Measurements from ENCODE around the gene ZNF276. TPM values are rescaled to one million over a fixed set of nuclear protein-coding genes. Genes with fewer than 3 reads are reported as not detected.

Gene ZNF276
- total RNA-seq, 4 donors from 2014 or later: 16.7 to 45.8 (median 18.2) TPM

DNA sequence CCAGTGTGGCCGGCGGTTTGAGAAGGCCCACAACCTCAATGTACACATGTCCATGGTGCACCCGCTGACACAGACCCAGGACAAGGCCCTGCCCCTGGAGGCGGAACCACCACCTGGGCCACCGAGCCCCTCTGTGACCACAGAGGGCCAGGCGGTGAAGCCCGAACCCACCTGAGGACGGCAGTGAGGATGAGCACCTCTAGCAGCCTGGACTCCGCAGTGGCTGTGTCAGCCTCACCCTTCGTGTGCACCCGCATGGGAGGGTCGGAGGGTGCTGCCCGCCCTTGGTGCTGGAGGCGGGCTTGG lies 16.7 kb downstream of the ZNF276 start:
- no peaks in the 10 kb centered on the region for H3K4me1 ChIP-seq
- H3K4me3 ChIP-seq: no peak overlapping the region
- H3K9me3 ChIP-seq: no peaks in the 10 kb centered on the region
- no peak overlapping the region for H3K27ac ChIP-seq
- ATAC-seq: no peak
- peaks cover 0 to 82% of the 10 kb centered on the region in 2 donors for H3K36me3 ChIP-seq
- no peak for TF ChIP-seq EP300 (IDR thresholded peaks at IDR 0.05)
- no peak for TF ChIP-seq CTCF (IDR thresholded peaks at IDR 0.05)
- no peak for TF ChIP-seq POLR2AphosphoS5 (IDR thresholded peaks at IDR 0.05)
- no peak for TF ChIP-seq POLR2A (IDR thresholded peaks at IDR 0.05)
- no peaks in the 10 kb centered on the region for H3K27me3 ChIP-seq
- WGBS, 2 donors (ENCODE audit: low coverage in 1 of 2): 100% methylated on average over 1 of the region's 14 CpGs

GRCh38 chr16:89738538-89739317 lies 17.4 kb downstream of the ZNF276 start:
- no peak overlapping the region for H3K4me3 ChIP-seq
- no peak overlapping the region for H3K27ac ChIP-seq
- no peaks in the 10 kb centered on the region for H3K27me3 ChIP-seq
- H3K36me3 ChIP-seq: peaks cover 0 to 75% of the 10 kb centered on the region in 2 donors
- ATAC-seq: no peak
- WGBS, 2 donors (ENCODE audit: low coverage in 1 of 2): 82% methylated on average over 7 of the region's 20 CpGs; no CpG with 5 or more reads in 1 of the 2 donors
- no peaks in the 10 kb centered on the region for H3K4me1 ChIP-seq
- no peak for TF ChIP-seq POLR2AphosphoS5 (IDR thresholded peaks at IDR 0.05)
- TF ChIP-seq POLR2A (IDR thresholded peaks at IDR 0.05): no peak
- TF ChIP-seq CTCF (IDR thresholded peaks at IDR 0.05): no peak
- no peak for TF ChIP-seq EP300 (IDR thresholded peaks at IDR 0.05)
- no peaks in the 10 kb centered on the region for H3K9me3 ChIP-seq

DNA sequence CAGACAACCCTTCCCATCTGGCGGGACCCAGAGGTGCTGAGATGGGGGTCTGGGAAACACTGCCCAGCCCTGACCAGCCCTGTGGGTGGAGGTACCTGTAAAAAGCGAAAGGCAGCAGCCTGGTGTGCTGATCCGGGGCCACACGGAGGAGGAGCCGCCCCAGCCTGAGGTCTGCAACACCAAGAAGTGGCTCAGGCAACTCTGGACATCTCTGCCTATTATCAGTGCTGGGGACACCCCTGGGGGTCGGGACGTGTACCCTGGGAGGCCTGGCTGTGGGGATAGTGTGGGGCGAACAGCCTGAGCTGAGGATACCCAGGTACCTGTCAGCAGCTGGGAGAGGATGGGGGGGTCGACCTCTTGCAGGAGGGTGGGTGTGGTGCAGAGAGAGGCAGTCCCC lies 18.0 kb downstream of the ZNF276 start:
- Histone ChIP-seq H3K27ac (no peak overlapping the region), H3K4me3 (no peak overlapping the region), H3K27me3 (no peaks in the 10 kb centered on the region), H3K36me3 (peaks cover 0 to 68% of the 10 kb centered on the region in 2 donors), H3K4me1 (no peaks in the 10 kb centered on the region), H3K9me3 (no peaks in the 10 kb centered on the region)
- TF ChIP-seq POLR2AphosphoS5 (IDR thresholded peaks at IDR 0.05): no peak
- 82% methylated on average over 2 of the region's 9 CpGs; no CpG with 5 or more reads in 1 of the 2 donors for WGBS, 2 donors (ENCODE audit: low coverage in 1 of 2)
- ATAC-seq: no peak

- no peaks in the 10 kb centered on the region for H3K27me3 ChIP-seq
- H3K36me3 ChIP-seq: peaks cover 0 to 47% of the 10 kb centered on the region in 2 donors
- no peaks in the 10 kb centered on the region for H3K9me3 ChIP-seq
- H3K27ac ChIP-seq: no peak overlapping the region
- ATAC-seq: no peak
- H3K4me1 ChIP-seq: no peaks in the 10 kb centered on the region
- H3K4me3 ChIP-seq: no peak overlapping the region
- WGBS, 2 donors (ENCODE audit: low coverage in 1 of 2): 70 to 81% methylated on average over 4 to 8 of the region's 11 CpGs
- TF ChIP-seq POLR2A (IDR thresholded peaks at IDR 0.05) (no peak), POLR2AphosphoS5 (IDR thresholded peaks at IDR 0.05) (no peak), EP300 (IDR thresholded peaks at IDR 0.05) (no peak), CTCF (IDR thresholded peaks at IDR 0.05) (no peak)
Measured at GRCh38 chr16:89741342-89742014, 20.1 kb downstream of the ZNF276 start.

- Histone ChIP-seq H3K9me3 (no peaks in the 10 kb centered on the region), H3K27ac (no peak overlapping the region), H3K27me3 (no peaks in the 10 kb centered on the region), H3K36me3 (peaks cover 0 to 33% of the 10 kb centered on the region in 2 donors), H3K4me1 (no peaks in the 10 kb centered on the region), H3K4me3 (no peak overlapping the region)
- 72 to 100% methylated on average over 2 of the region's 4 CpGs for WGBS, 2 donors (ENCODE audit: low coverage in 1 of 2)
- ATAC-seq: no peak
- TF ChIP-seq POLR2A (IDR thresholded peaks at IDR 0.05) (no peak), EP300 (IDR thresholded peaks at IDR 0.05) (no peak), POLR2AphosphoS5 (IDR thresholded peaks at IDR 0.05) (no peak), CTCF (IDR thresholded peaks at IDR 0.05) (no peak)
Measured at GRCh38 chr16:89742948-89743347, 21.6 kb downstream of the ZNF276 start.

All from gastroesophageal sphincter (tissue), 4 donors.